GM12878 (cell line): ENCODE measurements around the gene IGF1R. TPM values are rescaled to one million over a fixed set of nuclear protein-coding genes. Genes with fewer than 3 reads are reported as not detected.

Experiments used
- ATAC-seq: fragments of 200-7000 bp; cut with Tn5 transposase; 3 replicates; pipeline ENCODE4 v1.9.1; 2020; ENCODE audit warnings: mild to moderate bottlenecking, moderate library complexity
- BruUV-seq: library from RNA; stranded (reverse); fragments of 400-500 nt; replicated peaks from 2 replicates; lab custom pipeline; 2021; lab: Mats Ljungman, UMichigan
- CTCF ChIA-PET: fragments of 300-600 bp; sonication (Branson Sonifier 250); formaldehyde crosslinking; extraction: SDS; loops from one replicate; lab custom pipeline; 2021; ENCODE audit warnings: inconsistent platforms; lab: Yijun Ruan, JAX
- POLR2A ChIA-PET: fragments of 350-600 bp; formaldehyde crosslinking; extraction: SDS; loops from one replicate; lab custom pipeline; 2021; ENCODE audit warnings: inconsistent platforms; lab: Charles Lee
- RAD21 ChIA-PET: fragments of 300-600 bp; sonication (Branson Sonifier 250); formaldehyde crosslinking; loops from one replicate; lab custom pipeline; 2023; ENCODE audit warnings: antibody characterized with exemption; ENCODE audit not compliant: unreplicated experiment; lab: Charles Lee
- SMC1A ChIA-PET: fragments of 300-600 bp; sonication (Branson Sonifier 250); formaldehyde crosslinking; loops from one replicate; lab custom pipeline; 2023; ENCODE audit not compliant: unreplicated experiment, uncharacterized antibody; lab: Charles Lee
- DNase-seq: peaks from one replicate; pipeline ENCODE4 v3.0.0-alpha.2; 2011; ENCODE audit warnings: low read depth, low spot score
- FAIRE-seq: peaks from 3 replicates; lab custom pipeline; 2011; peaks lifted over from hg19 to GRCh38; lab: Jason Lieb, UNC
- H2AFZ ChIP-seq: 2 replicates; pipeline ENCODE4 v1.6.0; 2011; ENCODE audit warnings: low read depth, low read length, control low read depth; ENCODE audit not compliant: control insufficient read depth
- H3K27ac ChIP-seq: 2 replicates; pipeline ENCODE4 v1.5.1; 2011; ENCODE audit warnings: control low read depth; ENCODE audit not compliant: control insufficient read depth, insufficient read depth
- H3K27me3 ChIP-seq, 2 experiments: replicated peaks in 1 of 2; 2 replicates each; pipeline versions ENCODE4 v1.6.0 to v1.6.1; 2011; ENCODE audit warnings: low read length in 1 of 2; ENCODE audit not compliant: control insufficient read depth in 2 of 2, insufficient read depth in 2 of 2
- H3K36me3 ChIP-seq, 2 experiments: 2 replicates each; pipeline ENCODE4 v1.5.1; 2011; ENCODE audit warnings: low read length in 1 of 2; ENCODE audit not compliant: control insufficient read depth in 2 of 2, insufficient read depth in 2 of 2
- H3K4me1 ChIP-seq: 2 replicates; pipeline ENCODE4 v1.6.1; 2011; ENCODE audit warnings: mild to moderate bottlenecking, low read length, moderate library complexity, mixed read lengths; ENCODE audit not compliant: control insufficient read depth, insufficient read depth
- H3K4me2 ChIP-seq: 2 replicates; pipeline ENCODE4 v1.6.0; 2011; ENCODE audit warnings: control low read depth; ENCODE audit not compliant: control insufficient read depth, insufficient read depth
- H3K4me3 ChIP-seq: fragments of 200-600 bp; sonication (generic); 2 replicates; pipeline ENCODE4 v1.5.1; 2016
- H3K79me2 ChIP-seq: 2 replicates; pipeline ENCODE4 v1.6.0; 2011; ENCODE audit warnings: low read length; ENCODE audit not compliant: control insufficient read depth, insufficient read depth
- H3K9ac ChIP-seq: 2 replicates; pipeline ENCODE4 v1.8.0; 2011; ENCODE audit warnings: low read length, control low read depth, mixed read lengths; ENCODE audit not compliant: control insufficient read depth, insufficient read depth
- H3K9me3 ChIP-seq: replicated peaks from 3 replicates; pipeline ENCODE4 v1.5.1; 2011; ENCODE audit warnings: mild to moderate bottlenecking, low read length; ENCODE audit not compliant: control insufficient read depth, insufficient read depth
- H4K20me1 ChIP-seq: 2 replicates; pipeline ENCODE4 v1.6.0; 2011; ENCODE audit not compliant: control insufficient read depth, insufficient read depth
- MEF2B ChIP-seq: fragments of 450-650 bp; IDR thresholded peaks from 2 replicates; pipeline ENCODE4 v1.6.1; 2018; ENCODE audit warnings: mild to moderate bottlenecking, moderate library complexity; ENCODE audit not compliant: partially characterized antibody, poor library complexity, severe bottlenecking
- MXI1 ChIP-seq: fragments of 150-350 bp; IDR thresholded peaks from 2 replicates; pipeline ENCODE4 v1.6.1; 2011; ENCODE audit warnings: low read depth, mild to moderate bottlenecking, inconsistent platforms, low read length, improper control_type of control experiment
- POU2F2 ChIP-seq: IDR thresholded peaks from 3 replicates; pipeline ENCODE4 v1.6.1; 2011; ENCODE audit warnings: low read depth, mild to moderate bottlenecking, low read length, borderline replicate concordance
- WGBS: methylation state at CpG from one replicate; pipeline ENCODE4 v1.1.6; 2016; ENCODE audit warnings: low lambda C conversion rate; ENCODE audit not compliant: insufficient replicate concordance, insufficient coverage; ENCODE audit errors: missing lambda C conversion rate; 5-methylcytosine and 5-hydroxymethylcytosine counted together
- in situ Hi-C: fragments of 300-500 bp; cut with MboI; formaldehyde crosslinking; loops from 9 replicates; pipeline ENCODE4 v1.14.3; 2018; ENCODE audit warnings: mixed read lengths
- intact Hi-C: fragments of 100-400 bp; cut with micrococcal nuclease; formaldehyde crosslinking; loops from one replicate; pipeline ENCODE4 v1.14.2; 2022; ENCODE audit not compliant: unreplicated experiment
- polyA plus RNA-seq, 11 experiments: library from polyadenylated mRNA; depleted of rRNA in 4 of 11; unstranded in 6 of 11; stranded (reverse) in 5 of 11; fragments of >200 nt; fragmentation: Nextera tagmentation in 4 of 11; fragmentation: Illumina TruSeq in 1 of 11; extraction: Ambion mirVana in 4 of 11; extraction: Trizol in 1 of 11; gene quantifications; 1 replicate in 1 of 11; 2 replicates in 10 of 11; pipeline versions ENCODE4 v1.2.1 to v1.2.3, GENCODE V29; 2011 to 2016; ENCODE audit warnings: inconsistent platforms in 2 of 11, missing spikeins in 2 of 11, low read depth in 1 of 11
- total RNA-seq, 4 experiments: library from RNA; depleted of rRNA in 3 of 4; stranded (reverse); fragments of >200 nt in 3 of 4; fragmentation: Illumina TruSeq in 1 of 4; extraction: Trizol in 1 of 4; gene quantifications; 2 replicates each; pipeline versions ENCODE4 v1.2.1 to v1.2.3, GENCODE V29; 2013 to 2021
- TF ChIP-seq, protein P1 (sequence below): fragments of 450-650 bp; formaldehyde crosslinking; IDR thresholded peaks from 2 replicates; pipeline ENCODE4 v1.5.0; 2022; ENCODE audit warnings: mild to moderate bottlenecking, missing genetic modification characterization
- TF ChIP-seq, protein P2 (sequence below): fragments of 150-350 bp; IDR thresholded peaks from 2 replicates; pipeline ENCODE4 v1.6.1; 2014; ENCODE audit warnings: mild to moderate bottlenecking, low read depth, low read length
- TF ChIP-seq, protein P3 (sequence below): fragments of 450-650 bp; formaldehyde crosslinking; IDR thresholded peaks from 2 replicates; pipeline ENCODE4 v1.4.0; 2022; ENCODE audit warnings: mild to moderate bottlenecking, moderate library complexity

Gene IGF1R
- total and polyA plus RNA-seq, 10 of the 15 experiments (the other 5 are each of a cell fraction or from before 2014, with no cell fraction given): 0.03 to 2.7 (median 0.66) TPM

DNA sequence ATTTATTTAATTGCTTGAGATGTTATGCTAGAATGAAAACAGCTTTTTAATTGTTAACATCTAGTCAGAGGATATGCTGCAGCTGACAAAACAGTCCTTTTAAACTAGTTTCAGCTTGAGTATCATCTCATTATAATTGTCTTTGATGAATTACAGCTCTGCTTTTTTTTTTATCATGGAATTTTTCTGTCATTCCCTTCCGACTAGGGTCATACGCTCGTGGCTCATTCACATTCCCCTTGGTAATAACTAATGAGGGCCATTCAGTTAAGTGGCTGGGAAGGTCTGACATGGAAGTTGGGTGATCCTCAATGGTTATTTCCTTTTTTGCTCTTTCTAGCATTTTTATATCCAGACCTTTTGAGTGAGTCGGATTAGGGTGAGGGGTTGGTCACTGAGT, 282.2 kb downstream of the IGF1R start (continued):
- TF ChIP-seq, protein P1, sequence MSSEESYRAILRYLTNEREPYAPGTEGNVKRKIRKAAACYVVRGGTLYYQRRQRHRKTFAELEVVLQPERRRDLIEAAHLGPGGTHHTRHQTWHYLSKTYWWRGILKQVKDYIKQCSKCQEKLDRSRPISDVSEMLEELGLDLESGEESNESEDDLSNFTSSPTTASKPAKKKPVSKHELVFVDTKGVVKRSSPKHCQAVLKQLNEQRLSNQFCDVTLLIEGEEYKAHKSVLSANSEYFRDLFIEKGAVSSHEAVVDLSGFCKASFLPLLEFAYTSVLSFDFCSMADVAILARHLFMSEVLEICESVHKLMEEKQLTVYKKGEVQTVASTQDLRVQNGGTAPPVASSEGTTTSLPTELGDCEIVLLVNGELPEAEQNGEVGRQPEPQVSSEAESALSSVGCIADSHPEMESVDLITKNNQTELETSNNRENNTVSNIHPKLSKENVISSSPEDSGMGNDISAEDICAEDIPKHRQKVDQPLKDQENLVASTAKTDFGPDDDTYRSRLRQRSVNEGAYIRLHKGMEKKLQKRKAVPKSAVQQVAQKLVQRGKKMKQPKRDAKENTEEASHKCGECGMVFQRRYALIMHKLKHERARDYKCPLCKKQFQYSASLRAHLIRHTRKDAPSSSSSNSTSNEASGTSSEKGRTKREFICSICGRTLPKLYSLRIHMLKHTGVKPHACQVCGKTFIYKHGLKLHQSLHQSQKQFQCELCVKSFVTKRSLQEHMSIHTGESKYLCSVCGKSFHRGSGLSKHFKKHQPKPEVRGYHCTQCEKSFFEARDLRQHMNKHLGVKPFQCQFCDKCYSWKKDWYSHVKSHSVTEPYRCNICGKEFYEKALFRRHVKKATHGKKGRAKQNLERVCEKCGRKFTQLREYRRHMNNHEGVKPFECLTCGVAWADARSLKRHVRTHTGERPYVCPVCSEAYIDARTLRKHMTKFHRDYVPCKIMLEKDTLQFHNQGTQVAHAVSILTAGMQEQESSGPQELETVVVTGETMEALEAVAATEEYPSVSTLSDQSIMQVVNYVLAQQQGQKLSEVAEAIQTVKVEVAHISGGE (CRISPR knock-in tag): no peak
- TF ChIP-seq, protein P2, sequence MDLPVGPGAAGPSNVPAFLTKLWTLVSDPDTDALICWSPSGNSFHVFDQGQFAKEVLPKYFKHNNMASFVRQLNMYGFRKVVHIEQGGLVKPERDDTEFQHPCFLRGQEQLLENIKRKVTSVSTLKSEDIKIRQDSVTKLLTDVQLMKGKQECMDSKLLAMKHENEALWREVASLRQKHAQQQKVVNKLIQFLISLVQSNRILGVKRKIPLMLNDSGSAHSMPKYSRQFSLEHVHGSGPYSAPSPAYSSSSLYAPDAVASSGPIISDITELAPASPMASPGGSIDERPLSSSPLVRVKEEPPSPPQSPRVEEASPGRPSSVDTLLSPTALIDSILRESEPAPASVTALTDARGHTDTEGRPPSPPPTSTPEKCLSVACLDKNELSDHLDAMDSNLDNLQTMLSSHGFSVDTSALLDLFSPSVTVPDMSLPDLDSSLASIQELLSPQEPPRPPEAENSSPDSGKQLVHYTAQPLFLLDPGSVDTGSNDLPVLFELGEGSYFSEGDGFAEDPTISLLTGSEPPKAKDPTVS: no peak

DNA sequence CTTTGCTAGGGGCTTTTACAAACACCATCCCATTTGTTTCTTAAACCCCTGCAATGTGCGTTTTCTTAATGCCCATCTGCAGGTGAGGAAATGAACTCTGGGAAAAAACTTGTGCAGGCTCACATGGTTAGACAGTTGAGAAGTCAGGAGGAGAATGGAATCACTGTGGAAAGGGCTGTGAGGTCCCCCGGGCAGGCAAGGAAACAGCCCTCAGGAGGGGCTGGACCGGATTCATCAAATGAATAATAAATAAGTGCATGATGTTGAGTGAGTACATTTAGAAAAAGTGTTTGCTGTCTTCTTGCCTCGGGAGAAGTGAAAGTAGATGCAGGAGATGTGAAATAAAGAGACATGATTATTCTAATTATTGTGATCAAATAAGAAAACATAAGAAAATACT, 282.7 kb downstream of the IGF1R start:
- Histone ChIP-seq H3K4me1 (no peaks in the 10 kb centered on the region), H4K20me1 (no peaks in the 10 kb centered on the region), H3K27me3 (no peaks in the 10 kb centered on the region), H3K9ac (no peak overlapping the region), H3K27ac (no peak overlapping the region), H3K9me3 (no peaks in the 10 kb centered on the region), H3K36me3 (no peaks in the 10 kb centered on the region), H3K79me2 (no peaks in the 10 kb centered on the region), H3K4me2 (no peak overlapping the region), H3K4me3 (no peak overlapping the region), H2AFZ (no peak overlapping the region)
- TF ChIP-seq, protein P3, sequence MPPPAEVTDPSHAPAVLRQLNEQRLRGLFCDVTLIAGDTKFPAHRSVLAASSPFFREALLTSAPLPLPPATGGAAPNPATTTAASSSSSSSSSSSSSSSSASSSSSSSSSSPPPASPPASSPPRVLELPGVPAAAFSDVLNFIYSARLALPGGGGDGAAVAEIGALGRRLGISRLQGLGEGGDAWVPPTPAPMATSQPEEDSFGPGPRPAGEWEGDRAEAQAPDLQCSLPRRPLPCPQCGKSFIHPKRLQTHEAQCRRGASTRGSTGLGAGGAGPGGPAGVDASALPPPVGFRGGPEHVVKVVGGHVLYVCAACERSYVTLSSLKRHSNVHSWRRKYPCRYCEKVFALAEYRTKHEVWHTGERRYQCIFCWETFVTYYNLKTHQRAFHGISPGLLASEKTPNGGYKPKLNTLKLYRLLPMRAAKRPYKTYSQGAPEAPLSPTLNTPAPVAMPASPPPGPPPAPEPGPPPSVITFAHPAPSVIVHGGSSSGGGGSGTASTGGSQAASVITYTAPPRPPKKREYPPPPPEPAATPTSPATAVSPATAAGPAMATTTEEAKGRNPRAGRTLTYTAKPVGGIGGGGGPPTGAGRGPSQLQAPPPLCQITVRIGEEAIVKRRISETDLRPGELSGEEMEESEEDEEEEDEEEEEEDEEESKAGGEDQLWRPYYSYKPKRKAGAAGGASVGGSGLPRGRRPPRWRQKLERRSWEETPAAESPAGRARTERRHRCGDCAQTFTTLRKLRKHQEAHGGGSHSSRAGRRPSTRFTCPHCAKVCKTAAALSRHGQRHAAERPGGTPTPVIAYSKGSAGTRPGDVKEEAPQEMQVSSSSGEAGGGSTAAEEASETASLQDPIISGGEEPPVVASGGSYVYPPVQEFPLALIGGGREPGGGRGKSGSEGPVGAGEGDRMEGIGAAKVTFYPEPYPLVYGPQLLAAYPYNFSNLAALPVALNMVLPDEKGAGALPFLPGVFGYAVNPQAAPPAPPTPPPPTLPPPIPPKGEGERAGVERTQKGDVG (CRISPR knock-in tag): no peak
- no peak for TF ChIP-seq MEF2B
- TF ChIP-seq MXI1: no peak
- no peak for TF ChIP-seq POU2F2
- no peak for ATAC-seq
- ChIA-PET POLR2A (no interaction called here), RAD21 (no interaction called here), CTCF (interaction anchor here (0.5 to 1.5 kb wide), 4 partner anchors 49 to 394 kb away, joined by 3 to 4 read pairs (median 3); no protein-coding TSS in a partner anchor), SMC1A (interaction anchor here (0.8 kb wide), 1 partner anchor 19 kb away, joined by 3 read pairs; no protein-coding TSS in a partner anchor)
- DNase-seq: no peak
- FAIRE-seq: no peak
- intact Hi-C loops (no loop called here), in situ Hi-C loops (no loop called here)
- no TSS peak for BruUV-seq
- WGBS: 19% methylated on average over 4 of the region's 4 CpGs
